Subcutaneous abdominal adipose tissue (tissue), 5 donors: Measurements from ENCODE around the gene ARRB1.
A peak's percentile ranks its signal among the peaks of the same experiment; 100 is the strongest.

Source experiments
- H3K27ac ChIP-seq: one replicate; pipeline ENCODE4 v1.7.0; 2013; ENCODE audit warnings: low read depth, mild to moderate bottlenecking, inconsistent platforms, low read length, moderate library complexity
- H3K27me3 ChIP-seq, 5 donors: one replicate each; pipeline ENCODE4 v1.7.0; 2013; ENCODE audit warnings: low read length in 5 of 5, inconsistent platforms in 1 of 5; ENCODE audit not compliant: control insufficient read depth in 5 of 5, insufficient read depth in 4 of 5
- H3K36me3 ChIP-seq, 5 donors: one replicate each; pipeline ENCODE4 v1.7.0; 2013; ENCODE audit warnings: low read length in 5 of 5; ENCODE audit not compliant: control insufficient read depth in 5 of 5, insufficient read depth in 5 of 5
- H3K4me1 ChIP-seq, 5 donors: one replicate each; pipeline ENCODE4 v1.7.0; 2013; ENCODE audit warnings: low read length in 5 of 5, mild to moderate bottlenecking in 3 of 5, moderate library complexity in 1 of 5; ENCODE audit not compliant: control insufficient read depth in 5 of 5, insufficient read depth in 5 of 5
- H3K4me3 ChIP-seq, 5 donors: one replicate each; pipeline ENCODE4 v1.7.0; 2013; ENCODE audit warnings: low read length in 5 of 5, low read depth in 1 of 5
- H3K9ac ChIP-seq, 5 donors: one replicate each; pipeline ENCODE4 v1.7.0; 2013; ENCODE audit warnings: low read length in 5 of 5, mild to moderate bottlenecking in 4 of 5, moderate library complexity in 3 of 5
- H3K9me3 ChIP-seq, 5 donors: one replicate each; pipeline ENCODE4 v1.7.0; 2013; ENCODE audit warnings: low read length in 5 of 5; ENCODE audit not compliant: control insufficient read depth in 5 of 5
- donor health status: healthy.
- donor health status: healthy.
- donor health status: healthy.
- donor health status: healthy.
- donor health status: healthy.

The ARRB1 gene

DNA sequence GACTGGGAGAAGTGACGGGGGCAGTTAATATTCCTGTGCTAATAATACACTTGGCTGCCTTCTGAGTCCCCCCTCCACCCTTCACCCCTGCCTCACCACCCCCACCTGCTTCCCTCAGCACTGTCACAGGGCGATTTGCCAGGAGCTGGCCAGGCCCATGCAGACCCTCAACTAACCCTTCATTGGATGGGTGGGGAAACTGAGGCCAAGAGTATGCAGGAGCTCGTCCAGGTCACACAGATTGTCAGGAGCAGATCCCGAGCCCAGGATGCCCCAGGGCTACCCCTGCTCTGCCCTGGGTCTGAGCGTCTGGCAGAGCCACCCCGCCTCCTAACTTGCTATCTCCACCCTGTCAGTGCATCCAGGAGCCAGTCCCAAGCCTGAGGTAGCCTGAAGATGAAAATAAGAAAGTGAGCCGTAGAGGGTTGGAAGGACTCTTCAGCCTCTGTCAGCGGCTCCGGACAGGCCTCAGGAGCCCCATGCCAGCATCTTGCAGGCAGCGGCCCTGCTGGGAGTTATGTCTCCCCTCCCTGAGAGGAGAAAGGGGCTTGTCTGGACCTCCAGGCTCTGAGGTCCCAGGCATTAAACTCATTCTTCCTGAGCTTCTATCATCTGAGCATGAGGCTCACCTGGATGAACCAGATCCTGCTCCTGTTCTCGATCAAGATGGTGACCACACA, 104.7 kb downstream of the ARRB1 start:
- Histone ChIP-seq H3K36me3 (no peaks in the 10 kb centered on the region), H3K9me3 (peaks cover 0 to 2% (median 0%) of the 10 kb centered on the region in 5 donors), H3K27ac (no peak overlapping the region), H3K4me1 (peaks cover 0 to 8% (median 4%) of the 10 kb centered on the region in 5 donors), H3K4me3 (no peak overlapping the region), H3K9ac (no peak overlapping the region), H3K27me3 (peaks cover 12 to 24% (median 19%) of the 10 kb centered on the region in 5 donors)

DNA sequence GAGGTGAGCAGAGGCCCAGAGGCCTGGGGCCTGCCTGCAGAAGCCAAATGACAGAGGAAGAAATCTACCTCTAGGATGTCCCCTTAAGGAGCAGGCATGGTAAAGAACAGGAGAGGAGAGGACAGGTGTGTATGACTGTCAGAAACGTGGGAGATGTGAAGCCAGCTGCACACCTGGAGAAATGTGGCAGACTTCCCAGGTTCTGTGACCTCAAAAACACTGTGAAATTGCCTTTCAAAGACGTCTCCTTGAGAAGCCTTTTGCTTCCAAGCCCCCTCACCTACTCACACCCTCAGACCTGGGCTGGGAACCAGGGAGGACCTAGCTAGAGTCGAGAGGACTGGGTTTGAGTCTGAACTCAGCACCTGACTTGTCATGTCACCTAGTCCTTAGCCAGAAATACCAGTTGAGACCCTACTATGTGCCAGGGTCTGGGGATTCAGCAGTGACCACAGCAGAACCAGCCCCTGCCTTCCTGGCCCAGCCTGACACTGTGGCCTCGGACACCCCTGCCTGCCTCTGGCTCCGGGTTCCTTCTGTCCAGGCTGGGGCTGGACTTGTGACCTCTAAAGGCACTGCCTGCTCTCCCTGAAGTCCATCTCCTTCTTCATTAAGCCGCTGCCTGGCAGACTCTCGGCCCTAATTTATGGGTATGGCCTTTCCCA, 105.3 kb downstream of the ARRB1 start:
- peaks cover 0 to 11% (median 5%) of the 10 kb centered on the region in 5 donors for H3K4me1 ChIP-seq
- H3K4me3 ChIP-seq, result no peak overlapping the region
- no peaks in the 10 kb centered on the region for H3K36me3 ChIP-seq
- H3K27ac ChIP-seq, result no peak overlapping the region
- peaks cover 0 to 2% (median 0%) of the 10 kb centered on the region in 5 donors for H3K9me3 ChIP-seq
- H3K27me3 ChIP-seq, result peaks cover 12 to 24% (median 19%) of the 10 kb centered on the region in 5 donors
- H3K9ac ChIP-seq, result no peak overlapping the region

DNA sequence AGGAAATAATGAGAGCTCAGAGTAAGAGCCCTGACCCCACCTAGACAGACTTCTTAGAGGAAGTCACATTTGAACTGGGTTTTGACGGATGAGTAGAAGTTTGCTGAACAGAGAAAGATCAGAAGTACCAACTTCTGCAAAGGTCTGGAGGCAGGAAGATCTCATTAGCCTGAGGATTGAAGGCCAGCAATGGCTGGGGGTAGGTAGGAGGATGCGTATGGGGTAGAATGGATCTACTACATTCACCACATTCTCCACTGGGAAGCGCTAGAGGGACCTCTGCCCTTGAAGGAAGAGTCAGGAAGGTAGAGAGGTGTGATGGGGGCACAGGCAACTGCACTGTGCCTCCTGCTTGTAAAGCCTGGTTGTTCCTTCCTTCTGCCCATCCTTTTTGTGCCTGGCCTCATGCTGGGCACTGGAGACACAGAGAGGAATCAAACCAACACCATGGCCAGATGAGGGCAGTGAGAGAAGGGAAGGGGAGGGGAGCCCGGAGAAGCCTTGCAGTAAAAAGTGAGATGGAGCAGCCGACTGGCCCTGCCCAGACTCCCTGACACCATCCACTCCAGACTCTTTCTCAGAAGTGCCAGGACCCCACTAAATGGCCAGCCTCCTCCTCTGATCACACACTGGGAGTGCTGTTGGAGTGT, 106.0 kb downstream of the ARRB1 start:
- Histone ChIP-seq H3K9ac (no peak overlapping the region), H3K27me3 (peaks cover 12 to 27% (median 22%) of the 10 kb centered on the region in 5 donors), H3K4me3 (no peak overlapping the region), H3K4me1 (peaks cover 0 to 17% (median 9%) of the 10 kb centered on the region in 5 donors), H3K36me3 (no peaks in the 10 kb centered on the region), H3K27ac (no peak overlapping the region), H3K9me3 (peaks cover 0 to 2% (median 0%) of the 10 kb centered on the region in 5 donors)

GRCh38 chr11:75244052-75244814, 107.2 kb downstream of the ARRB1 start:
- H3K27ac ChIP-seq, result no peak overlapping the region
- peaks cover 0 to 2% (median 0%) of the 10 kb centered on the region in 5 donors for H3K9me3 ChIP-seq
- peaks cover 0 to 23% (median 13%) of the 10 kb centered on the region in 5 donors for H3K4me1 ChIP-seq
- H3K9ac ChIP-seq, result no peak overlapping the region
- H3K4me3 ChIP-seq, result no peak overlapping the region
- peaks cover 22 to 40% (median 34%) of the 10 kb centered on the region in 5 donors for H3K27me3 ChIP-seq
- H3K36me3 ChIP-seq, result no peaks in the 10 kb centered on the region

DNA sequence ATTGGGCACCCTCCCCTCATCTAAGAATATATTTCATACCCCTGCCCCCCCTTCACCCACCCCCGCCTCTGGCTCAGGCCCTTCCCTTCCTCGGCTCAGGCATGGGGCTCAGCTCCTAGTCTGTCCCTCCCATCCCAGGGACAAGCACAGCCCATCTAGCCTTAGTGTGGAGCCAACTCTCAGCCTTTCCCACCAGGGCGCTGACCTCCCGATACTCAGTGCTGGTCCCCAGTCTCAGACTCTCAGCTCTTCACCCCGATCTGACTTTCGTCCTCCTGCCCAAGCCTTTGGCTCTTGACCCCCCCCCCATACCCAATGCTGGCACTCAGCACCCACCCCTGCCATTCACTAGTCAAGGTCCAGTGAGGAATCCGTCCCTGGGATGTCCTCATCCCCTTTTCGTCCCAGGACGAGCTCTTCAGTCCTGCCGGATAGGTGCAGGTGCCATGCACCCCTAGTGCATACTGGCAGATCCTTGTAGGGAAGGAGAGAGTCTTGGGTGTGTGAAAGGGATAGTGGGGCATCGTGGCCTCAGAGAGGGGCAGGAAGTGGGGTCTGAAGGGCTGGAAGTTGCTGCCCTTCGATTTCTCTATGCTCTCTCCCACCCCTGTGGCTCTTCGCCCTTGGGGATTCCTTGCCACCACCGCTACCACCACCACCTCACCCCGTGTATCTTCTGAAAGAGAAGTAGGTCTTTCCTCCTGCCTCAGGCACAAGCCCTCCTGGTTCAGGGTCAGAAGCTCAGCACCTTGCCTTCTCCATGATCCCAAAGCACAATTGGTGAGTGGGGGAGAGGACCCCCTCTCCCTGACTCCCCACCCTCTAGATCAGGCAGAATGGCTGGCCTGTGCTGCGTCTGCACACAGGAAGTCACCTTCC, 108.5 kb downstream of the ARRB1 start:
- H3K27me3 ChIP-seq, result peaks cover 22 to 45% (median 38%) of the 10 kb centered on the region in 5 donors
- peaks cover 0 to 23% (median 10%) of the 10 kb centered on the region in 5 donors for H3K4me1 ChIP-seq

DNA sequence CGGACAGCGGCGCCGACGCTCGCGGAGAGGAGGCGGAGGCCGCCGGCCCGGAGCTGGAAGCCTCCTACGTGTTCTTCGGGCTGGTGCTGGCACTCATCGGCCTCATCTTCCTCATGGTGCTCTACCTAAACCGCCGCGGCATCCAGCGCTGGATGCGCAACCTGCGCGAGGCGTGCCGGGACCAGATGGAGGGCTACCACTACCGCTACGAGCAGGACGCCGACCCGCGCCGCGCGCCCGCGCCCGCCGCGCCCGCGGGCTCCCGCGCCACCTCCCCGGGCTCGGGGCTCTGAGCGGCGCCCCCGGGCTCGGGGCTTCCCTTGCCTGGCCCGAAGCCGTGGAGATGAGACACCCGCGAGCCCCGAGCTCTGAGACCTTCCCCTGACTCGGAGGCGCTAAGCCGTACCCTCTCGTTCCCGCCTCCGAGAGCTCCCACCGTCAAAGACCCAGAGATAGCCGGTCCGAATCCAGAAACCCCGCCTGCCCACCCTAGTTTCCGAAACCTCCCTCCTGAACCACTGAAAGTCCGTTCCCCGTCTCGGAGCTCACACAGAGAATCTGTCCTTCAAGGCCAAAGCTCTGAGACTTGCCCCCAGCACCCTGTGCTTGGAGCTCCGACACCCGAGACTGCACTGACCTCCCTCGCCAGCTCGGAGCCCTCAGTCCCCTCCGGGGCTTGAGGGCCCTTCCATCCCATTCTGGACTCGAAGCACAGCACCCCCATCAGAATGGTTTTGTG, 109.4 kb downstream of the ARRB1 start:
- Histone ChIP-seq H3K36me3 (no peaks in the 10 kb centered on the region), H3K4me3 (peak overlapping the region in 4 of 5 donors; percentile 48 to 65 (median 56)), H3K9ac (no peak overlapping the region), H3K27ac (no peak overlapping the region), H3K4me1 (peaks cover 0 to 23% (median 10%) of the 10 kb centered on the region in 5 donors), H3K9me3 (peaks cover 0 to 2% (median 0%) of the 10 kb centered on the region in 5 donors), H3K27me3 (peaks cover 23 to 52% (median 38%) of the 10 kb centered on the region in 5 donors)

More for the DNA sequence above, 108.5 kb downstream of the ARRB1 start:
- H3K4me3 ChIP-seq, result no peak overlapping the region
- no peak overlapping the region for H3K9ac ChIP-seq
- H3K36me3 ChIP-seq, result no peaks in the 10 kb centered on the region
- H3K27ac ChIP-seq, result no peak overlapping the region
- peaks cover 0 to 2% (median 0%) of the 10 kb centered on the region in 5 donors for H3K9me3 ChIP-seq

GRCh38 chr11:75241036-75241905, 110.2 kb downstream of the ARRB1 start:
- Histone ChIP-seq H3K27ac (no peak overlapping the region), H3K9me3 (peaks cover 0 to 2% (median 0%) of the 10 kb centered on the region in 5 donors), H3K27me3 (peaks cover 22 to 53% (median 38%) of the 10 kb centered on the region in 5 donors), H3K9ac (no peak overlapping the region), H3K36me3 (no peaks in the 10 kb centered on the region), H3K4me1 (peaks cover 0 to 23% (median 10%) of the 10 kb centered on the region in 5 donors), H3K4me3 (peak overlapping the region in 4 of 5 donors; percentile 52 to 65 (median 62))
